Peyer's patch (tissue), 4 donors: ENCODE data around the gene LDLRAD3. TPM values are rescaled to one million over a fixed set of nuclear protein-coding genes. Genes with fewer than 3 reads are reported as not detected.

Source experiments
- DNase-seq, 3 donors: peaks; one replicate each; pipeline ENCODE4 v3.0.0-alpha.2; 2017 to 2019
- H3K27ac ChIP-seq, 4 donors: fragments of 200-600 bp; sonication (generic); one replicate each; pipeline ENCODE4 v1.5.1; 2016 to 2019
- H3K27me3 ChIP-seq, 2 donors: fragments of 200-600 bp; sonication (generic); one replicate each; pipeline ENCODE4 v1.5.1; 2019
- H3K36me3 ChIP-seq, 3 donors: fragments of 200-600 bp; sonication (generic); one replicate each; pipeline ENCODE4 v1.5.1; 2016 to 2019
- H3K4me1 ChIP-seq, 4 donors: fragments of 200-600 bp; sonication (generic); one replicate each; pipeline ENCODE4 v1.5.1; 2016 to 2019
- H3K4me3 ChIP-seq, 4 donors: fragments of 200-600 bp; sonication (generic); 1 replicate in 3 of 4; 2 replicates in 1 of 4; pipeline ENCODE4 v1.5.1; 2016 to 2019; ENCODE audit warnings: mild to moderate bottlenecking in 1 of 4
- H3K9me3 ChIP-seq, 4 donors: fragments of 200-600 bp; sonication (generic); one replicate each; pipeline ENCODE4 v1.5.1; 2016 to 2019; ENCODE audit warnings: mild to moderate bottlenecking in 1 of 4
- CTCF ChIP-seq, 6 experiments: fragments of 450-650 bp in 4 of 6; fragments of 200-600 bp in 2 of 6; sonication (generic) in 1 of 6; IDR thresholded peaks; one replicate each; pipeline ENCODE4 v1.5.1; 2017 to 2019; ENCODE audit warnings: antibody characterized with exemption in 6 of 6, mild to moderate bottlenecking in 3 of 6, moderate library complexity in 1 of 6
- POLR2A ChIP-seq, 2 donors: fragments of 450-650 bp; IDR thresholded peaks; one replicate each; pipeline ENCODE4 v1.5.1; 2017; ENCODE audit warnings: antibody characterized with exemption in 2 of 2, mild to moderate bottlenecking in 2 of 2, moderate library complexity in 2 of 2
- total RNA-seq, 4 donors: library from RNA; depleted of rRNA; stranded (reverse); fragments of >200 nt; gene quantifications; one replicate each; pipeline ENCODE4 v1.1.0, GENCODE V29; 2016

LDLRAD3 gene
- total RNA-seq, 4 donors from 2014 or later: 1.2 to 14.0 (median 4.8) TPM

GRCh38 chr11:36156161-36156816, 212.4 kb downstream of the LDLRAD3 start:
- H3K9me3 ChIP-seq: no peaks in the 10 kb centered on the region
- H3K4me1 ChIP-seq: no peaks in the 10 kb centered on the region
- DNase-seq: no peak
- H3K4me3 ChIP-seq: no peak overlapping the region
- H3K27me3 ChIP-seq: no peaks in the 10 kb centered on the region
- TF ChIP-seq CTCF (IDR thresholded peaks at IDR 0.05) (no peak), POLR2A (IDR thresholded peaks at IDR 0.05) (no peak)
- peak overlapping the region in 1 of 4 donors; percentile 10 for H3K27ac ChIP-seq
- H3K36me3 ChIP-seq: no peaks in the 10 kb centered on the region

GRCh38 chr11:36156817-36157519, 213.1 kb downstream of the LDLRAD3 start:
- no peaks in the 10 kb centered on the region for H3K9me3 ChIP-seq
- TF ChIP-seq CTCF (IDR thresholded peaks at IDR 0.05) (no peak), POLR2A (IDR thresholded peaks at IDR 0.05) (no peak)
- DNase-seq: no peak
- H3K27ac ChIP-seq: no peak overlapping the region
- no peaks in the 10 kb centered on the region for H3K36me3 ChIP-seq
- H3K4me3 ChIP-seq: no peak overlapping the region
- no peaks in the 10 kb centered on the region for H3K4me1 ChIP-seq
- H3K27me3 ChIP-seq: no peaks in the 10 kb centered on the region

GRCh38 chr11:36160091-36160490, 216.2 kb downstream of the LDLRAD3 start:
- DNase-seq: no peak

GRCh38 chr11:36161572-36161971, 217.7 kb downstream of the LDLRAD3 start:
- DNase-seq: no peak

More at GRCh38 chr11:36160091-36160490, 216.2 kb downstream of the LDLRAD3 start:
- Histone ChIP-seq H3K4me1 (no peaks in the 10 kb centered on the region), H3K36me3 (no peaks in the 10 kb centered on the region), H3K27ac (no peak overlapping the region), H3K27me3 (no peaks in the 10 kb centered on the region), H3K4me3 (no peak overlapping the region), H3K9me3 (no peaks in the 10 kb centered on the region)
- TF ChIP-seq POLR2A (IDR thresholded peaks at IDR 0.05) (no peak), CTCF (IDR thresholded peaks at IDR 0.05) (no peak)

More at GRCh38 chr11:36161572-36161971, 217.7 kb downstream of the LDLRAD3 start:
- Histone ChIP-seq H3K27me3 (no peaks in the 10 kb centered on the region), H3K36me3 (no peaks in the 10 kb centered on the region), H3K4me1 (no peaks in the 10 kb centered on the region), H3K4me3 (no peak overlapping the region), H3K27ac (no peak overlapping the region), H3K9me3 (no peaks in the 10 kb centered on the region)
- TF ChIP-seq POLR2A (IDR thresholded peaks at IDR 0.05) (no peak), CTCF (IDR thresholded peaks at IDR 0.05) (no peak)
